Stomach (tissue), 4 donors: ENCODE results near the gene FPR1.

ENCODE experiments used
- POLR2A ChIP-seq, 4 donors: fragments of 450-650 bp; IDR thresholded peaks; one replicate each; pipeline ENCODE4 v1.6.1; 2016; ENCODE audit warnings: antibody characterized with exemption in 4 of 4, control low read depth in 2 of 4, mild to moderate bottlenecking in 1 of 4, moderate library complexity in 1 of 4
- TF ChIP-seq, protein P1 (sequence below), 7 experiments: fragments of 450-650 bp in 4 of 7; fragments of 200-600 bp in 3 of 7; sonication (generic) in 3 of 7; IDR thresholded peaks; one replicate each; pipeline ENCODE4 v1.5.1; 2016 to 2019; ENCODE audit warnings: antibody characterized with exemption in 7 of 7, control low read depth in 2 of 7, mild to moderate bottlenecking in 1 of 7

DNA sequence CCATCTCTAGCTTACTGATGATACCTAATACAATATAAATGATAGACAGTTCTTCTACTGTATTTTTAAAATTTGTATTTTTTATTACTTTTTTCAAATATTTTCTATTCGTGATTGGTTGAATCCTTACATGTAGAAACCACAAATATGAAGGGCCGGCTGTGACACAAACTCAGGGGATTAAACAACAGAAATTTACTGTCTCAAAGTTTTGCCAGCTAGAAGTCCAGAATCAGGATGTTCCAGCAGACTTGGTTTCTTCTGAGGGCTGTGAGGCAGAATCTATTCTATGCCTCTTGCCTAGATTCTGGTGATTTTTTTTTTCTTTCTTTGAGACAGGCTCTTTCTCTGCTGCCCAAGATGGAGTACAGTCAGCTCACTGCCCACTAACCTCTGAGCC lies 13.8 kb downstream of the FPR1 start:
- TF ChIP-seq, protein P1, sequence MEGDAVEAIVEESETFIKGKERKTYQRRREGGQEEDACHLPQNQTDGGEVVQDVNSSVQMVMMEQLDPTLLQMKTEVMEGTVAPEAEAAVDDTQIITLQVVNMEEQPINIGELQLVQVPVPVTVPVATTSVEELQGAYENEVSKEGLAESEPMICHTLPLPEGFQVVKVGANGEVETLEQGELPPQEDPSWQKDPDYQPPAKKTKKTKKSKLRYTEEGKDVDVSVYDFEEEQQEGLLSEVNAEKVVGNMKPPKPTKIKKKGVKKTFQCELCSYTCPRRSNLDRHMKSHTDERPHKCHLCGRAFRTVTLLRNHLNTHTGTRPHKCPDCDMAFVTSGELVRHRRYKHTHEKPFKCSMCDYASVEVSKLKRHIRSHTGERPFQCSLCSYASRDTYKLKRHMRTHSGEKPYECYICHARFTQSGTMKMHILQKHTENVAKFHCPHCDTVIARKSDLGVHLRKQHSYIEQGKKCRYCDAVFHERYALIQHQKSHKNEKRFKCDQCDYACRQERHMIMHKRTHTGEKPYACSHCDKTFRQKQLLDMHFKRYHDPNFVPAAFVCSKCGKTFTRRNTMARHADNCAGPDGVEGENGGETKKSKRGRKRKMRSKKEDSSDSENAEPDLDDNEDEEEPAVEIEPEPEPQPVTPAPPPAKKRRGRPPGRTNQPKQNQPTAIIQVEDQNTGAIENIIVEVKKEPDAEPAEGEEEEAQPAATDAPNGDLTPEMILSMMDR (IDR thresholded peaks at IDR 0.05) = no peak
- TF ChIP-seq POLR2A (IDR thresholded peaks at IDR 0.05) = no peak
